AG04449 (cell line): ENCODE results near the gene GRB2.

Experiments used
- CTCF ChIA-PET: fragments of 350-600 bp; formaldehyde crosslinking; extraction: SDS; loops from one replicate; lab custom pipeline; 2021; ENCODE audit warnings: antibody characterized with exemption; lab: Yijun Ruan, JAX
- POLR2A ChIA-PET: fragments of 400-600, 350-600 bp; formaldehyde crosslinking; extraction: SDS; loops from one replicate; lab custom pipeline; 2020; ENCODE audit warnings: antibody characterized with exemption, inconsistent platforms; lab: Yijun Ruan, JAX
- DNase-seq: peaks from one replicate; pipeline ENCODE4 v3.0.0-alpha.2; 2010; ENCODE audit warnings: low read depth, low spot score
- H3K4me3 ChIP-seq: 2 replicates; pipeline ENCODE4 v1.5.1; 2011; ENCODE audit warnings: low read depth, mild to moderate bottlenecking, control low read depth, low read length
- TF ChIP-seq, protein P1 (sequence below): IDR thresholded peaks from one replicate; pipeline ENCODE4 v1.5.1; 2011; ENCODE audit warnings: mild to moderate bottlenecking, moderate library complexity, low read length, control low read depth, inconsistent platforms; ENCODE audit not compliant: insufficient read depth; ENCODE audit errors: missing control alignments

Gene GRB2

DNA sequence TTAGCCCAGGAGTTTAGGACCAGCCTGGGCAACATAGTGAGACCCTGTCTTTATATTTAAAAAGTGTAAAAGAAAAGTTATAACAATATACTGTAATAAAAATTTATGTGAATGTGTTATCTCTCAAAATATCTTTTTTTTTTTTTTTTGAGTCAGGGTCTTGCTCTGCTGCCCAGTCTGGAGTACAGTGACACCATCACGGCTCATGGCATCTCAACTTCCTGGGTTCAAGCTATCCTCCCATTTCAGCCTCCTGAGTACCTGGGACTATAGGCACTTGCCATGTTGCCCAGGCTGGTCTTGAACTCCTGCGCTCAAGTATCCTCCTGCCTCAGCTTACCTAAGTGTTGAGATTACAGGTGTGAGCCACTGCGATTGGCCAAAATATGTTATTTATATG is 70.8 kb downstream of the GRB2 start:
- POLR2A ChIA-PET = no interaction called here

DNA sequence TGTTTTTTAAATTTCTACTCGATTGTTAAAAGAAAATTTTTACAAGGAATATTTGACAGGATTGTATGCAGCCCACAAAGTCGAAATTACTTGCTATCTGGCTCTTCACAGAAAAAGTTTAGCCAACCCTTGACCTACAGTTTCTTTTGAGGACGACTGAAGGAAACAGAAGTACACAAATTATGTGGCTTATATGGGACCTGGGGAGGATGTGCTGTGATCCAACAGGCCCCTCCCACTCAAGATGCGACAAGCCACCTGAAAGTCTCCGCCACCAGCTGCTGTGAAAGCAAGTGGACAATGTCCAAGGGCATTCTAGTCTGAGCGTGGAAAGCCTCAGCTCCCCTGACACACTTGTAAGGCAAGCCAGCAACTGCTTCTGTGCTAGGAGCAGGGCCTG is 73.8 kb downstream of the GRB2 start:
- no peak for DNase-seq
- TF ChIP-seq, protein P1, sequence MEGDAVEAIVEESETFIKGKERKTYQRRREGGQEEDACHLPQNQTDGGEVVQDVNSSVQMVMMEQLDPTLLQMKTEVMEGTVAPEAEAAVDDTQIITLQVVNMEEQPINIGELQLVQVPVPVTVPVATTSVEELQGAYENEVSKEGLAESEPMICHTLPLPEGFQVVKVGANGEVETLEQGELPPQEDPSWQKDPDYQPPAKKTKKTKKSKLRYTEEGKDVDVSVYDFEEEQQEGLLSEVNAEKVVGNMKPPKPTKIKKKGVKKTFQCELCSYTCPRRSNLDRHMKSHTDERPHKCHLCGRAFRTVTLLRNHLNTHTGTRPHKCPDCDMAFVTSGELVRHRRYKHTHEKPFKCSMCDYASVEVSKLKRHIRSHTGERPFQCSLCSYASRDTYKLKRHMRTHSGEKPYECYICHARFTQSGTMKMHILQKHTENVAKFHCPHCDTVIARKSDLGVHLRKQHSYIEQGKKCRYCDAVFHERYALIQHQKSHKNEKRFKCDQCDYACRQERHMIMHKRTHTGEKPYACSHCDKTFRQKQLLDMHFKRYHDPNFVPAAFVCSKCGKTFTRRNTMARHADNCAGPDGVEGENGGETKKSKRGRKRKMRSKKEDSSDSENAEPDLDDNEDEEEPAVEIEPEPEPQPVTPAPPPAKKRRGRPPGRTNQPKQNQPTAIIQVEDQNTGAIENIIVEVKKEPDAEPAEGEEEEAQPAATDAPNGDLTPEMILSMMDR = no peak
- H3K4me3 ChIP-seq = no peak overlapping the region
- CTCF ChIA-PET = interaction anchor here (0.7 kb wide), 1 partner anchor 62 kb away, joined by 3 read pairs; no protein-coding TSS in a partner anchor
- POLR2A ChIA-PET = no interaction called here

More for the DNA sequence above, 70.8 kb downstream of the GRB2 start:
- CTCF ChIA-PET = interaction anchor here (1.8 to 3.5 kb wide), 3 partner anchors 8 to 18 kb away, joined by 4 to 41 read pairs (median 7); no protein-coding TSS in a partner anchor
- H3K4me3 ChIP-seq = no peak overlapping the region
- TF ChIP-seq, protein P1 = no peak
- no peak for DNase-seq

DNA sequence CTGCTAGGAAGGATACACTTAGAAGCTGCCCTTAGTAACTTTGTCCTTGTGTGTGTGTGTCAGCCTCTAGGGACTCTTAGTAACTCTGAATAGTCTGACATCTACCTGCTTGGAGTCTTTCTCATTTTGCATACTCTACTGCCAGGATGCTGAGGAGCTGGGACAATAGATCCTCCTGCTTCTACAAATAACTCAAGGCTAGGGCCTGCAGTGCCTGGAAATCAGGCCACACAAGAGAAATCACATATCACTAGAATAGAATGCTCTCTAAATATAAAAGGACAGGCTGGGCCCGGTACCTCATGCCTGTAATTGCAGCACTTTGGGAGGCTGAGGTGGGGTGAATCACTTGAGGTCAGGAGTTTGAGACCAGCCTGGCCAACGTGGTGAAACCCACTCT is 77.7 kb downstream of the GRB2 start:
- POLR2A ChIA-PET = no interaction called here
- CTCF ChIA-PET = interaction anchor here (1.0 to 3.1 kb wide), 3 partner anchors 8 to 57 kb away, joined by 4 to 13 read pairs (median 7); partner anchors contain the start of gene MIF4GD
- DNase-seq = no peak
- H3K4me3 ChIP-seq = no peak overlapping the region
- TF ChIP-seq, protein P1 = no peak

DNA sequence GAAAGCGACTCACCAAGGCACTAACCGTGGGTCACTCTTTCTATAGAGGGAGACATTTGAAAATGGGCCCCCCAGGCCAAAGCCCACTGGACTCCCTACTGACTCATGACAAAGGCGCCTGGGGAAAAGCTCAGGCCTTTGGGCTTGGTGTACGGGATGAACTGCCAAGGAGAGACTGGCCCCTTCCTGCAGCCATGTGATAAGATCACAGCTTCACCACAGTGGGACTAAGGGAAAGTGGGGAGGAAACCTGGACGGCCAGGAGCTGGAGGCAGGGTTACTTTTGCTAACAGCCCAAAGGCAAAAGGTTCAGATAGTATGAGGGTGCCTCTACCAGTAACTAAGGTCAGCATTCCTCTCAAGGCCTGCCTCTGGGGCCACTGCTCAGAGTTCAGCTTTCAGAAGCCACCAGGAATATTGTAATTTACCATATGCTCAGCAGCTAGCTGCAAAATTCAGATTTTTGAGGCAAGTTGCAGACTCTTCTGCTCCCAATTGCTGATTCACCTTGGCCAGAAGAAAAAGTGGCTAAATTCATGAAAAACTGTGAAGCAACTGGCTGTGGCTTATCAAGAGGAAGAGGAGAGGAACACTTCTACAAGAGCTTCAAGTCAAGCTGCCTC is 79.1 kb downstream of the GRB2 start:
- ChIA-PET CTCF (interaction anchor here (0.7 to 11.5 kb wide), 10 partner anchors 9 to 130 kb away, joined by 3 to 148 read pairs (median 5); partner anchors contain the start of genes MIF4GD and TMEM94), POLR2A (interaction anchor here (1.1 kb wide), 1 partner anchor 79 kb away, joined by 3 read pairs; the partner anchor contains the start of gene GRB2)
- no peak for DNase-seq

DNA sequence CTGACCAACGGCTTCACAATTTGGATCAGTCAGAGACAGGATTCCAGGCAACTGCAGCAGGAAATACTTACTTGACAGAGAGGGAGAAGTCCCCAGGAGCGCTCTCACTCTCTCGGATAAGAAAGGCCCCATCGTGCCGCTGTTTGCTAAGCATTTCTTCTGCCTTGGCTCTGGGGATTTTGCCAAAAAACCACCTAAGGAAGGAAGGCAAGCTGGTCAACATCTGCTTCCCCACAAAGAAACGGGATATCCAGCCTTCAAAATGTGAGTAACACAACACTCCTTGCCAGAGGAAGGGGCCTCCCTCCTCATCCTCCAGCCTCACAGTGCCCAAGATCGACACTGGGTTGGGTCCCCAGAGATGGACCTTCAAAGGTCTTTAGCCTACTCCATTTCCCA is 79.7 kb downstream of the GRB2 start:
- TF ChIP-seq, protein P1 = no peak
- H3K4me3 ChIP-seq = no peak overlapping the region
- POLR2A ChIA-PET = interaction anchor here (1.1 kb wide), 1 partner anchor 80 kb away, joined by 3 read pairs; the partner anchor contains the start of gene GRB2
- no peak for DNase-seq
- CTCF ChIA-PET = interaction anchor here (0.7 to 11.5 kb wide), 11 partner anchors 10 to 131 kb away, joined by 3 to 148 read pairs (median 5); partner anchors contain the start of genes MIF4GD and TMEM94

More for the DNA sequence above, 79.1 kb downstream of the GRB2 start:
- no peak overlapping the region for H3K4me3 ChIP-seq
- TF ChIP-seq, protein P1 = no peak

DNA sequence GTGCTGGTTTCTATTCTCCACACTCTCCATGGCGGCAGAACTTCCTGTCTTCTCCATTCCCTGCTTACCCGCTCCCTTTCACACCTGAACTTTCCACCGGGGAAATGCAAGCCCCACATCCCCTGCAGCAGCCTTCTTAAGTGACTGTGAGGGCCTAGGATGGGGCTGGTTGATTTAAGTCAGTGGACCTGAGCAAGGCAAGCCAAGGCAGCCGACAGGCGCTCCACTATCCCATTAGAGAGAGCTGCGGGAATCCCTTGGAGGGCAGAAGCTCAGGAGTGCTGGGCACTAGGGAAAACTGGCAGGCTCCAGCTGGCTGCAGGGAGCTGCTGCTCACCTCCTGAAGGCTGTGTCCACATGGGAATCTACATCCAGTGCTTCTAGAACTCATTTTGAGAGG is 80.1 kb downstream of the GRB2 start:
- no peak for DNase-seq
- TF ChIP-seq, protein P1 = no peak
- ChIA-PET POLR2A (no interaction called here), CTCF (interaction anchor here (0.9 to 11.5 kb wide), 9 partner anchors 9 to 131 kb away, joined by 3 to 148 read pairs (median 7); partner anchors contain the start of genes MIF4GD and TMEM94)
- H3K4me3 ChIP-seq = no peak overlapping the region
